22Rv1 (cell line): ENCODE results near the gene LAMA5.

ENCODE experiments used
- H3K27ac ChIP-seq: fragments of 450-650 bp; 2 replicates; pipeline ENCODE4 v1.5.1; 2017
- CTCF ChIP-seq: fragments of 450-650 bp; IDR thresholded peaks from 2 replicates; pipeline ENCODE4 v1.5.1; 2017; ENCODE audit warnings: mild to moderate bottlenecking
- ZFX ChIP-seq: fragments of 450-650 bp; IDR thresholded peaks from 2 replicates; pipeline ENCODE4 v1.6.1; 2017; ENCODE audit warnings: antibody characterized with exemption, borderline replicate concordance

Gene LAMA5

GRCh38 chr20:62317167-62317655 lies 49.9 kb downstream of the LAMA5 start:
- TF ChIP-seq CTCF (no peak), ZFX (no peak)
- no peak overlapping the region for H3K27ac ChIP-seq

GRCh38 chr20:62316331-62317166 lies 50.6 kb downstream of the LAMA5 start:
- no peak overlapping the region for H3K27ac ChIP-seq
- no peak for TF ChIP-seq ZFX
- TF ChIP-seq CTCF, result no peak

GRCh38 chr20:62315773-62316172 lies 51.3 kb downstream of the LAMA5 start:
- no peak overlapping the region for H3K27ac ChIP-seq
- no peak for TF ChIP-seq CTCF
- TF ChIP-seq ZFX, result no peak

- TF ChIP-seq ZFX (no peak), CTCF (no peak)
- H3K27ac ChIP-seq, result no peak overlapping the region
Observed at GRCh38 chr20:62314711-62315302, 52.3 kb downstream of the LAMA5 start.

GRCh38 chr20:62314339-62314638 lies 52.8 kb downstream of the LAMA5 start:
- H3K27ac ChIP-seq, result no peak overlapping the region
- no peak for TF ChIP-seq CTCF
- TF ChIP-seq ZFX, result no peak

GRCh38 chr20:62313460-62314338 lies 53.4 kb downstream of the LAMA5 start:
- no peak overlapping the region for H3K27ac ChIP-seq
- TF ChIP-seq ZFX, result no peak
- no peak for TF ChIP-seq CTCF
